ENCODE results near the gene UNC13B.

Gene UNC13B

DNA sequence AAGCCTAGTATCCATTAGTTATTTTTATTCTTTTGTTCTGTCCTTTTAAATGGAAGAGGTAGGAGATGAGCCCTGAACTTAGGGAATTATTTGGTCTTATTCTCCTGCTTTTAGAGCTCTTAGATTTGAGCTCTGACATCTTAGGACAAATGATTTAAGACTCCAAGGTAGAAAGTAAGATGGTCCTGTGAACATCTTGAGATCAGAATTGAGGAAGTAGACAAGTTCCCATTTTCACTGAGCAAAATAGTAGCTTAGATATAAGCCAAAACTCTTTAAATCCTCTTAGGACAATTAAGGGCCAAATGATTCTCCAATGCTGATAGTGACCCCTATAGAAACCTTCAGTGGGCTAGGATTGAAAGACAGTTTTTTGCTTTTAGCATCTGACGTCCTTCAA lies 275.1 kb downstream of the UNC13B start:
- DNase-seq = peak; percentile 1 to 18

DNA sequence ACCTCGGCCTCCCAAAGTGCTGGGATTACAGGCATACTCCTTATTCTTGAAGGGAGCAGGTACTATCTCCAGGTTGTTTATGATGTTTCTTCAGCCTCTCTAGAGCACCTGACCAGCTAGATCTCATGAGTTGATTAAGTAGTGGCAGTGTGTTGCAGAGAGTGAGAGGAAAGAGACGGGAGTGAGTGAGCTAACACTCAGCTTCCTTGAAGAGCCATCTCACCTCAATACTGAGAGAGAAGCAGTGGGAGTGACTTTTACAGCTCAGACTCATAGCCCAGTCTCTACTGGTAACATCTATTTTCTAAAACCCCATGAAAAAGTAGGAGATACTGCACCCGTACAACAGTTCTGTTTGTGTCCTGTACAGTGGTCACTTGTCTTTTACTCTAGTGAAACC lies 284.2 kb downstream of the UNC13B start:
- DNase-seq = no peak

DNA sequence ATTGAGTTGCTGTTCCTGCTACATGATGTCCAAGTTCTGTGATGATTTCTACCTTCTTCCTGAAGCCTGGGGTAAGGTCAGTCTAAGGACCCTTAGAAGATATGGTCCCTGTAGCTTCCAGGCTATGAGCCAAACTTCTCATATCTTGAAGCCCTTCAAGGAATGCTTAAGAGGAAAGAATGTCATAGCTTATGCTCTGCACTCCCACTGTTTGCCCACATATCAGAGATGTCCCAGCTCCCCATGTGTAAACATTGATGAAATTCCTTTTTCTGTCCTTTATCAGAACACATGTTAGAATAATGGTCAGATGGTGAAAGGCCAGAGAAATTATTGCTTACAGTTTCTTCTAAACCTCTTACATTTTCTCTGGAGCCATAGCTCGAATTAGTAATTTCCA lies 286.7 kb downstream of the UNC13B start:
- no peak for DNase-seq

DNA sequence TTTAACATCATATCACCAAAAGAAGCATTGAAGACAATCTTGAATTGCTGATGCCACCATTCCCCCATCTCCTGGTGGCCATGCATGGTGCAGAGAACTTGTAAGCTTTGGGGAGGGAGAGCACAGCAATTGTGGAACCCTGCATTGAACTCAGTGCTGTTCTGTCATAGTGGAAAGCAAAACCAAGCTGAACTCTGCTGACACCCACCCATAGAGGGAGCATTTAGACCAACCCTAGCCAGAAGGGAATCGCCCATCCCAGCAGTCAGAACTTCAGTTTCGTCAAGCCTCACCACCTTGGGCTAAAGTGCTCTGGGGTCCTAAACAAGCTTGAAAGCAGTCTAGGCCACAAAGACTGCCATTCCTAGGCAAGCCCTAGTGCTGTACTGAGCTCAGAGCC lies 290.7 kb downstream of the UNC13B start:
- no peak for DNase-seq

DNA sequence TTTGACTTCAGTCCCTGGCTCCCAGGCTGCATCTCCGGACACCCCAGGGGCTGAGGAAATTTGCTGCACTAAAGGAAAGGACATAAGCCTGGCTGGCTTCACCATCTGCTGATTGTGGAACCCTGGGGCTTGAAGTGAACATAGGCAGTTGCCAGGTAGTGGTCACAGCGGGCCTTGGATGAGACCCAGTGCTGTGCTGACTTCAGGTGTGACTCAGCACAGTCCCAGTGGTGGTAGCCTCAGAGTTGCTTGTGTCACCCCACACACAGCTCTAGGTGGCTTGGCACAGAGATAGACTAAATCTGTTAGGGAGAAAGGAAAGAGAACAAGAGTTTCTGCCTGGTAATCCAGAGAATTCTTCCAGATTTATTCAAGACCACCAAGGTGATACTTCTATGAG lies 292.0 kb downstream of the UNC13B start:
- no peak for DNase-seq

Measured in inflammatory macrophage (primary cell).